ENCODE results near the gene KCNJ14.

Gene KCNJ14

DNA sequence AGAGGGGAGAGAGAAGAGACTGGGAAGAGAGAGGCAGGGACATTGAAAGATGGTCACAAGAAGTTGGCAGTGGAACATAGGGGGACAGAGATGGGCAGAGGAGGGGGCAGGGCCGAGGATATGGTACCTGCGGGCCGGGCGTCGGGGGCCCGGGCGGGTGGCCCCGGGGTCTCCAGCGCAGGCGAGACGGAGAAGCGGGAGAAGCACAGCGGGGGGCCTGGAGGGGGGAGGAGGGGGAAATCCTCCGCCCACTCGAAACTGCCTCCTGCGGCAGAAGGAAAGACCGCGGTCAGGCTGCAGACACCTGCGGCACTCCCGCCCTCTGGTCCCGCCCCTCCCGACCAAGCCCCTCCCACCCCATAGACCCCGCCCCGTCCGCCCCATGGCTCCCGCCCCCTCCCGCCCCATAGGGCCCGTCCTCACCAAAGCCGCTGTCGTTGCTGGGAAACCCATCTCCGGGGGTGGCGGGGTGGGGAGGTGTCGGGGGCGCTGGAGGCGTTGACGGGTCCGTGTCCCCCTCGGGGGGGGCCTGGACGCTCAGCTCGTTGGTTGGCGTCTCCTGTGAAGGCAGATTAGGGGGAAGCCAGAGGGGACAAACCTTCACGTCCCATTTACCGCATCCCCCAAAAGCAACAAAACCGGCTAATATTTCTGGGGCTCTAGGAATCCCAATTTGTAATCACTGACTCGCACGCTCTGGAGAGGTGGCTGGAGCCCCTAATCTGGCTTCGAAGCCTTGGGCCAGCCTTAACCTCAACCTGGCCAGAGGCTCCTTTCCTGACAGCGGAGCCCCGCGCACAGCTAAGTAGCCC lies 35.8 kb downstream of the KCNJ14 start:
- Histone ChIP-seq H3K27ac (ENCODE audit: low read length) (no peak overlapping the region), H3K27me3 (ENCODE audit: low read depth, low read length) (peaks cover 5% of the 10 kb centered on the region), H3K4me1 (ENCODE audit: control insufficient read depth in 1 of 2, insufficient read depth in 2 of 2, low read length in 2 of 2) (peaks cover 7 to 16% of the 10 kb centered on the region in 2 donors), H3K36me3 (ENCODE audit: control insufficient read depth in 1 of 2, insufficient read depth in 2 of 2, low read length in 2 of 2) (no peaks in the 10 kb centered on the region), H3K4me3 (ENCODE audit: low read depth in 1 of 2, low read length in 2 of 2) (no peak overlapping the region), H3K9me3 (ENCODE audit: control insufficient read depth in 1 of 2, low read length in 2 of 2) (no peaks in the 10 kb centered on the region)

- no peaks in the 10 kb centered on the region for H3K9me3 ChIP-seq (ENCODE audit: control insufficient read depth in 1 of 2, low read length in 2 of 2)
- no peaks in the 10 kb centered on the region for H3K36me3 ChIP-seq (ENCODE audit: control insufficient read depth in 1 of 2, insufficient read depth in 2 of 2, low read length in 2 of 2)
- no peak overlapping the region for H3K27ac ChIP-seq (ENCODE audit: low read length)
- peaks cover 5% of the 10 kb centered on the region for H3K27me3 ChIP-seq (ENCODE audit: low read depth, low read length)
- H3K4me1 ChIP-seq (ENCODE audit: control insufficient read depth in 1 of 2, insufficient read depth in 2 of 2, low read length in 2 of 2), result peaks cover 7 to 16% of the 10 kb centered on the region in 2 donors
- no peak overlapping the region for H3K4me3 ChIP-seq (ENCODE audit: low read depth in 1 of 2, low read length in 2 of 2)
These were observed 36.4 kb downstream of the KCNJ14 start for GRCh38 chr19:48491793-48492123.

DNA sequence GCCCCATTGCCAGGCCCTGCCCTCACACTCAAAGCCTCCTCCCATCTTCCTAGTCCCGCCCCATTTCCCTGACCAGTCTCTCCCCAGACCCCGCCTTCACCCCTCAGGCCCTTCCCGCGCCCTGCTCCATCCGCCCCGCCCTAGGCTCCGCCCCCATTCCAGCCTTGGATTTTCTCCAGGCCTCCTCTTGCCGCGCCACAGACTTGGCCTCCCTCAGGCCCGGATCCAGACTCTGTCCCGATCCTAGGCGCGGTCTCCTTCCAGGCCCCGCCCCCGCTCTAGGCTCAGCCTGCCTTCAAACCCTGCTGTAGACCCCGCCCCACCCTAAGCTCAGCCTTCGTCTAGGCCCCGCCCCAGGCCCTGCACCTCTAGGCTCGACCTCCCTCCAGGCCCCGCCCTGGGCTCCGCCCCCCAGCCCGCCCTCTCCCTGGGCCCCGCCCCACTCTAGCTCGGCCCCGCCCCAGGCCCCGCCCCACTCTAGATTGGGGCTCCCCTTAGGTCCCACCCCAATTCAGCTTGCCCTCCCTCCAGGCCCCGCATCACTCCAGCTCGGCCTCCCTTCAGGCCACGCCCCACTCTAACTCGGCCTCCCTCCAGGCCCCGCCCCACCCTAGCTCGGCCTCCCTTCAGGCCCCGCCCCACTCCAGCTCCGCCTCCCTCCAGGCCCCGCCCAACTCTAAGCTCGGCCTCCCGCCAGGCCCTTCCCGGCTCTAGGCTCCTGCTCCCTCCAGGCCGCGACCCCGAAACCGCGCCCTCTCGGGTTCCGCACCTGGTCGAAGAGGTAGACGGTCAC lies 37.7 kb downstream of the KCNJ14 start:
- Histone ChIP-seq H3K36me3 (ENCODE audit: control insufficient read depth in 1 of 2, insufficient read depth in 2 of 2, low read length in 2 of 2) (no peaks in the 10 kb centered on the region), H3K27ac (ENCODE audit: low read length) (no peak overlapping the region), H3K4me1 (ENCODE audit: control insufficient read depth in 1 of 2, insufficient read depth in 2 of 2, low read length in 2 of 2) (peaks cover 3 to 27% of the 10 kb centered on the region in 2 donors), H3K4me3 (ENCODE audit: low read depth in 1 of 2, low read length in 2 of 2) (no peak overlapping the region), H3K9me3 (ENCODE audit: control insufficient read depth in 1 of 2, low read length in 2 of 2) (no peaks in the 10 kb centered on the region), H3K27me3 (ENCODE audit: low read depth, low read length) (peaks cover 8% of the 10 kb centered on the region)

- Histone ChIP-seq H3K4me1 (ENCODE audit: control insufficient read depth in 1 of 2, insufficient read depth in 2 of 2, low read length in 2 of 2) (peaks cover 3 to 34% of the 10 kb centered on the region in 2 donors), H3K9me3 (ENCODE audit: control insufficient read depth in 1 of 2, low read length in 2 of 2) (no peaks in the 10 kb centered on the region), H3K36me3 (ENCODE audit: control insufficient read depth in 1 of 2, insufficient read depth in 2 of 2, low read length in 2 of 2) (no peaks in the 10 kb centered on the region), H3K27me3 (ENCODE audit: low read depth, low read length) (peaks cover 12% of the 10 kb centered on the region), H3K4me3 (ENCODE audit: low read depth in 1 of 2, low read length in 2 of 2) (peak overlapping the region; percentile 46 to 50), H3K27ac (ENCODE audit: low read length) (no peak overlapping the region)
These were observed 38.5 kb downstream of the KCNJ14 start for GRCh38 chr19:48493718-48494401.

DNA sequence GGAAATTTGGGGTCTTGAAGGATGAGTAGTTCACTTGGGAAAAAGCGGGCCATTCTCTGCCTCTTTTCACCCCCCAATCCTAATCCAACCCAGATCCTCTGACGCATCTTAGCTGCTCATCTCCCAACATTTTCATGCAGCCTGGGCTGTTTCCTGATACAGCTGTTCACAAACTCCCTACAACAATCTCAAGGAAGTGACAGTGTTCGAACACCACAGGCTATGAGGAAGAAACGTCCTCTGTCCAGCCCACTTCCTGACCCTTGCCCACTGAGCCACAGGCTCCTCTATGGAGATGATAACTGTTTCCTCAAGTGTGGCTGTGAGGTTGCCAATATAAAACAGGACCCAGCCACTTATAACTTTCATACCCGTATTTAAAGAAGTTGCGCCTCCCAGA lies 40.0 kb downstream of the KCNJ14 start:
- Histone ChIP-seq H3K9me3 (ENCODE audit: control insufficient read depth in 1 of 2, low read length in 2 of 2) (no peaks in the 10 kb centered on the region), H3K4me1 (ENCODE audit: control insufficient read depth in 1 of 2, insufficient read depth in 2 of 2, low read length in 2 of 2) (peaks cover 3 to 40% of the 10 kb centered on the region in 2 donors), H3K4me3 (ENCODE audit: low read depth in 1 of 2, low read length in 2 of 2) (no peak overlapping the region), H3K27ac (ENCODE audit: low read length) (no peak overlapping the region), H3K36me3 (ENCODE audit: control insufficient read depth in 1 of 2, insufficient read depth in 2 of 2, low read length in 2 of 2) (no peaks in the 10 kb centered on the region), H3K27me3 (ENCODE audit: low read depth, low read length) (peaks cover 12% of the 10 kb centered on the region)

GRCh38 chr19:48496959-48497727 lies 41.8 kb downstream of the KCNJ14 start:
- Histone ChIP-seq H3K4me1 (ENCODE audit: control insufficient read depth in 1 of 2, insufficient read depth in 2 of 2, low read length in 2 of 2) (peaks cover 3 to 39% of the 10 kb centered on the region in 2 donors), H3K9me3 (ENCODE audit: control insufficient read depth in 1 of 2, low read length in 2 of 2) (no peaks in the 10 kb centered on the region), H3K36me3 (ENCODE audit: control insufficient read depth in 1 of 2, insufficient read depth in 2 of 2, low read length in 2 of 2) (no peaks in the 10 kb centered on the region), H3K4me3 (ENCODE audit: low read depth in 1 of 2, low read length in 2 of 2) (peak overlapping the region in 1 of 2 donors; percentile 42), H3K27me3 (ENCODE audit: low read depth, low read length) (peaks cover 7% of the 10 kb centered on the region), H3K27ac (ENCODE audit: low read length) (no peak overlapping the region)

DNA sequence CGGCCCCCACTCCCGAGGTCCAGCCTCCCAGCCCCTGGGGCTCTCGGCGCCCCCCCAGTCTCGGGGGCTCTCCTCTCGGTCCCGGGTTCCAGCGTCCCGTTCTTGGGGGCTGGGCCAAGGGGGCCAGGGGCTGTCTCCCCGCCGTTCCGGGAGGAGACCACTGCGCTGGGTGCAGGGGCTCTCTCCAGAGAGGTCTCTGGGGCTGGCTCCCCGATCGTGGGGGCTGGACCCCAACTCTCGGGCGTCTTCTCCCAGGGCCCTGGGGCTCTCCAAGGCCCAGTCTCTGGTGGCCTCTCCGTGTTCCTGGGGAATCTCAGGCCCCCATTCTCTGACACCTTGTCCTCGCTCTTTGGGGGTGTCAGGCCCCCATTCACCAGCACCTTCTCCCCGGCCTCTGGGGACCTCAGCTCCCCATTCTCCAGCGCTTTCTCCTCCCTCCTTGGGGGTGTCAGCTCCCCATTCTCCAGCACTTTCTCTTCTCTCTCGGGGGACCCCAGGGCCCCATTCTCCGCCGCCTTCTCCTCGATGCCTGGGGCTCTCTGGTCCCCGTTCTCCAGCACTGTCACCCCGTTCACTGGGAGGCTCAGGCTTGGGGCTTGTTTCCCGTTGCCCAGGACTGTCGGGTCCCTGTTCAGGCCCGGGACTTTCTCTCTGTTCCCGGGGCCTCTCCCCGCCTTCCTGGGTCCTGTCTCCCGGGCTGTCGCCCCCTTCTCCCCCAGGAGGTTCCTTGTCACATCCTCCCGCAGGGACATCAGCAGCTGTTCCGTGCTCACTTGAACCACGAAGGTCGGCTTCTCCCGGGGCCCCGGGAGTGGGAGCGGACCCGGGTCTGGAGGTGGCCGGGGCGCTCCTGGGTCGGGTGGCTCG lies 42.6 kb downstream of the KCNJ14 start:
- Histone ChIP-seq H3K27me3 (ENCODE audit: low read depth, low read length) (peaks cover 7% of the 10 kb centered on the region), H3K4me3 (ENCODE audit: low read depth in 1 of 2, low read length in 2 of 2) (peak overlapping the region in 1 of 2 donors; percentile 42), H3K9me3 (ENCODE audit: control insufficient read depth in 1 of 2, low read length in 2 of 2) (no peaks in the 10 kb centered on the region), H3K36me3 (ENCODE audit: control insufficient read depth in 1 of 2, insufficient read depth in 2 of 2, low read length in 2 of 2) (no peaks in the 10 kb centered on the region), H3K4me1 (ENCODE audit: control insufficient read depth in 1 of 2, insufficient read depth in 2 of 2, low read length in 2 of 2) (peaks cover 3 to 45% of the 10 kb centered on the region in 2 donors), H3K27ac (ENCODE audit: low read length) (no peak overlapping the region)

GRCh38 chr19:48498595-48499311 lies 43.4 kb downstream of the KCNJ14 start:
- H3K4me3 ChIP-seq (ENCODE audit: low read depth in 1 of 2, low read length in 2 of 2), result peak overlapping the region in 1 of 2 donors; percentile 47
- H3K27ac ChIP-seq (ENCODE audit: low read length), result no peak overlapping the region
- no peaks in the 10 kb centered on the region for H3K36me3 ChIP-seq (ENCODE audit: control insufficient read depth in 1 of 2, insufficient read depth in 2 of 2, low read length in 2 of 2)
- H3K4me1 ChIP-seq (ENCODE audit: control insufficient read depth in 1 of 2, insufficient read depth in 2 of 2, low read length in 2 of 2), result peaks cover 3 to 45% of the 10 kb centered on the region in 2 donors
- H3K27me3 ChIP-seq (ENCODE audit: low read depth, low read length), result peaks cover 7% of the 10 kb centered on the region
- H3K9me3 ChIP-seq (ENCODE audit: control insufficient read depth in 1 of 2, low read length in 2 of 2), result no peaks in the 10 kb centered on the region

DNA sequence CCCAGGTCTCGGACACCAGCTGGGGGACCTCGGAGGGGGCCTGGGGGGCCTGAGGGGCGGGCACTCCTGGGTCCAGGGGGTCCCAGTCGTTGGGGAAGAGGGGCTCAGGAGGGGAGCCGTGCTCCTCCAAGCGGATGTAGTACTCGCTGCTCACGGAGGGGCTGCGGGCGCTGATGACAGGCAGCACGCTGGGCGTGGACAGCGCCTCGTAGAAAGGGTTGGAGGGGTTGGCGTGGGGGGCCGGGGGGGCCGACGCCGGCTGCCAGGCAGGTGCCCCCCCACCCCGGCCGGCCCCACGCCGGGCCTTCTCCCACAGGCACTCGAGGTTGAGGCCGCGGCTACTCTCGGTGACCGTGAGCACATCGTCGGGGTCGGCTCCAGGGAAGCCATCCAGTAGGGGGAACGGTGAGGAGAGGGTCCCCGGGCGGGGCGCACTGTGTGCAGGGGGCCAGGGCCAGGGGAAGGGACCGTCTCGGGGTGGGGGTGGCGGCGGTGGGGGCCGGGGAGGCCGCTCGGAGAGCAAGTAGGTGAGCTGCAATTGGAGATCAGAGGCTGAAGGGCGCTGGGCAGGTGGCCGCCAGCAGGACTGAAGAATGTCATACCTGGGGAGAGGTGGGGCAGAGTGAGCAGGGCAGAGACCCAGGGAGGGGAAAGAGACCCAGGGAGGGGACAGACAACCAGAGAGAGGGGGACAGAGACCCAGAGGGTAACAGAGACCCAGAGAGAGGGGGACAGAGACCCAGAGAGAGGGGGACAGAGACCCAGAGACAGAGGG lies 44.1 kb downstream of the KCNJ14 start:
- peak overlapping the region in 1 of 2 donors; percentile 47 for H3K4me3 ChIP-seq (ENCODE audit: low read depth in 1 of 2, low read length in 2 of 2)
- no peaks in the 10 kb centered on the region for H3K9me3 ChIP-seq (ENCODE audit: control insufficient read depth in 1 of 2, low read length in 2 of 2)
- peaks cover 2 to 39% of the 10 kb centered on the region in 2 donors for H3K4me1 ChIP-seq (ENCODE audit: control insufficient read depth in 1 of 2, insufficient read depth in 2 of 2, low read length in 2 of 2)
- H3K27ac ChIP-seq (ENCODE audit: low read length), result no peak overlapping the region
- H3K27me3 ChIP-seq (ENCODE audit: low read depth, low read length), result peaks cover 7% of the 10 kb centered on the region
- no peaks in the 10 kb centered on the region for H3K36me3 ChIP-seq (ENCODE audit: control insufficient read depth in 1 of 2, insufficient read depth in 2 of 2, low read length in 2 of 2)
